ENCODE data around the gene NUP210.

- TF ChIP-seq FOXP2 (optimal IDR thresholded peaks at IDR 0.05; ENCODE audit: borderline replicate concordance, extremely low read depth, extremely low read length, insufficient read depth) = no peak
- TF ChIP-seq, protein P1, sequence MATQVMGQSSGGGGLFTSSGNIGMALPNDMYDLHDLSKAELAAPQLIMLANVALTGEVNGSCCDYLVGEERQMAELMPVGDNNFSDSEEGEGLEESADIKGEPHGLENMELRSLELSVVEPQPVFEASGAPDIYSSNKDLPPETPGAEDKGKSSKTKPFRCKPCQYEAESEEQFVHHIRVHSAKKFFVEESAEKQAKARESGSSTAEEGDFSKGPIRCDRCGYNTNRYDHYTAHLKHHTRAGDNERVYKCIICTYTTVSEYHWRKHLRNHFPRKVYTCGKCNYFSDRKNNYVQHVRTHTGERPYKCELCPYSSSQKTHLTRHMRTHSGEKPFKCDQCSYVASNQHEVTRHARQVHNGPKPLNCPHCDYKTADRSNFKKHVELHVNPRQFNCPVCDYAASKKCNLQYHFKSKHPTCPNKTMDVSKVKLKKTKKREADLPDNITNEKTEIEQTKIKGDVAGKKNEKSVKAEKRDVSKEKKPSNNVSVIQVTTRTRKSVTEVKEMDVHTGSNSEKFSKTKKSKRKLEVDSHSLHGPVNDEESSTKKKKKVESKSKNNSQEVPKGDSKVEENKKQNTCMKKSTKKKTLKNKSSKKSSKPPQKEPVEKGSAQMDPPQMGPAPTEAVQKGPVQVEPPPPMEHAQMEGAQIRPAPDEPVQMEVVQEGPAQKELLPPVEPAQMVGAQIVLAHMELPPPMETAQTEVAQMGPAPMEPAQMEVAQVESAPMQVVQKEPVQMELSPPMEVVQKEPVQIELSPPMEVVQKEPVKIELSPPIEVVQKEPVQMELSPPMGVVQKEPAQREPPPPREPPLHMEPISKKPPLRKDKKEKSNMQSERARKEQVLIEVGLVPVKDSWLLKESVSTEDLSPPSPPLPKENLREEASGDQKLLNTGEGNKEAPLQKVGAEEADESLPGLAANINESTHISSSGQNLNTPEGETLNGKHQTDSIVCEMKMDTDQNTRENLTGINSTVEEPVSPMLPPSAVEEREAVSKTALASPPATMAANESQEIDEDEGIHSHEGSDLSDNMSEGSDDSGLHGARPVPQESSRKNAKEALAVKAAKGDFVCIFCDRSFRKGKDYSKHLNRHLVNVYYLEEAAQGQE (IDR thresholded peaks at IDR 0.05; ENCODE audit: insufficient read depth in 1 of 2, low read depth in 2 of 2, low read length in 2 of 2) = no peak
- TF ChIP-seq POLR2AphosphoS5 (IDR thresholded peaks at IDR 0.05; ENCODE audit: low read depth, low read length) = no peak
Measured at GRCh38 chr3:13417166-13417947, 2.8 kb downstream of the NUP210 start.

Measured in PFSK-1 (cell line).